Ectodermal cell (in vitro differentiated cells): ENCODE measurements around the gene ACSM3. TPM values are rescaled to one million over a fixed set of nuclear protein-coding genes. Genes with fewer than 3 reads are reported as not detected.
"Not testable (repeated sequence)": the region's sequence is repeated elsewhere in the genome, so short reads cannot be mapped to it uniquely, and the experiment has no call there.

Source experiments
- H3K27ac ChIP-seq: 2 replicates; pipeline ENCODE4 v1.7.0; 2013; ENCODE audit warnings: mild to moderate bottlenecking, low read depth, low read length; ENCODE audit not compliant: insufficient read depth, poor library complexity, severe bottlenecking
- H3K27me3 ChIP-seq: 2 replicates; pipeline ENCODE4 v1.7.0; 2013; ENCODE audit warnings: mild to moderate bottlenecking, low read length; ENCODE audit not compliant: insufficient read depth, control insufficient read depth, poor library complexity, severe bottlenecking
- H3K36me3 ChIP-seq: one replicate; pipeline ENCODE4 v1.7.0; 2013; ENCODE audit warnings: low read length; ENCODE audit not compliant: control insufficient read depth, insufficient read depth
- H3K4me1 ChIP-seq: one replicate; pipeline ENCODE4 v1.7.0; 2013; ENCODE audit warnings: low read length; ENCODE audit not compliant: control insufficient read depth, insufficient read depth
- H3K4me3 ChIP-seq: 2 replicates; pipeline ENCODE4 v1.7.0; 2013; ENCODE audit warnings: low read depth, low read length, control low read depth; ENCODE audit not compliant: insufficient read depth
- H3K9me3 ChIP-seq: 2 replicates; pipeline ENCODE4 v1.7.0; 2013; ENCODE audit warnings: mild to moderate bottlenecking, low read length, moderate library complexity; ENCODE audit not compliant: control insufficient read depth
- WGBS, 2 experiments: methylation state at CpG; one replicate each; pipeline ENCODE4 v1.1.7; 2013; ENCODE audit warnings: missing lambda C conversion rate in 2 of 2; 5-methylcytosine and 5-hydroxymethylcytosine counted together
- polyA plus RNA-seq, 4 experiments: library from polyadenylated mRNA; stranded (reverse); fragments of 50-300 nt; gene quantifications; one replicate each; pipeline ENCODE4 v1.2.3, GENCODE V29; 2013

The ACSM3 gene
- polyA plus RNA-seq (2013, experiment 1 of 4) = 4.7 TPM
- polyA plus RNA-seq (2013, experiment 2 of 4) = 6.0 TPM
- 3.6 TPM for polyA plus RNA-seq (2013, experiment 3 of 4)
- polyA plus RNA-seq (2013, experiment 4 of 4) = 4.2 TPM

DNA sequence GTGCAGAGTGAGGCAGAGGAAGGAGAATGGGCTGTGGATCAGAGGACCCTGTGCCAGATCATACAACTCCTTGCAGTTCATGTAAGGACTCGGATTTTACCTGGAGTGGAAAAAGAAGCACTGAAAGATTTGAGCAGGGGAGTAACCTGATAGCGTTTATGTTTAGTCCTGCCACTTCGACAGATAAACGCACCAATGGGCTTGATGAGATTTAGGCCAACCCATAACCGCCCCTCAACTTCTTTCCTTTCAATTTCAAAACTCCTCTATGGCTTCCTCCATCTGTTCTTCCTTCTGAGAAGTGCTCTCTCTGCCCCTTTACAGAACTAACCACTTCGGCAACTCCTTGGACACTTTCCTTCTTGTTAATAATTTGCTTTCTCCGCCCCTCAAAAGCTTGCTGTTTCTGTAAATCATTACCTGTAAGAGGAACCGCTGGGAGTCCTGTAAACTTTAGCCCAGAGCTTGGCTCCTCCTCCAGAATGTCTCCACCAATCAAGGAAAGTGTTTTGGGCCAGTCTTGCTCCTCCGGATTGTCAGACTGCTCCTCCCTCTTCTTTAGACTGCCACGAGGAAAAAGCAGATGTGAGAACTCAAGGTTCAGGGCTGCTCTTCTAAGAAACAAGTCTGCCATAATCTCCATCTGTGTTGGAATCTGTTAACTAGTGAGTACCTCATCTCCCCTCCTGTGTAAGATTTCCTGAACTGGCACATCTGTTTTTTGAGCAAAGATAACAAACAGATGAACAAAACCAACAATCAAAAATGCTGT lies at the start of gene ACSM3:
Gene ACSM3, plus strand, starts transcription at position 554 of the 772 bp plus-strand sequence. CDS start 6,021 bp downstream, outside the sequence.
- Histone ChIP-seq H3K4me1 (no peaks in the 10 kb centered on the region), H3K4me3 (no peak within 1 kb of the TSS)
- 46 to 50% methylated on average over 10 of the region's 10 CpGs for WGBS, 2 experiments

GRCh38 chr16:20717718-20718117 lies 46.1 kb upstream of the ACSM3 start:
- H3K36me3 ChIP-seq = not testable (repeated sequence)

More for the DNA sequence above, at the start of gene ACSM3:
- H3K27ac ChIP-seq = no peak within 1 kb of the TSS
- no peaks in the 10 kb centered on the region for H3K9me3 ChIP-seq
- no peaks in the 10 kb centered on the region for H3K36me3 ChIP-seq
- H3K27me3 ChIP-seq = no peaks in the 10 kb centered on the region

DNA sequence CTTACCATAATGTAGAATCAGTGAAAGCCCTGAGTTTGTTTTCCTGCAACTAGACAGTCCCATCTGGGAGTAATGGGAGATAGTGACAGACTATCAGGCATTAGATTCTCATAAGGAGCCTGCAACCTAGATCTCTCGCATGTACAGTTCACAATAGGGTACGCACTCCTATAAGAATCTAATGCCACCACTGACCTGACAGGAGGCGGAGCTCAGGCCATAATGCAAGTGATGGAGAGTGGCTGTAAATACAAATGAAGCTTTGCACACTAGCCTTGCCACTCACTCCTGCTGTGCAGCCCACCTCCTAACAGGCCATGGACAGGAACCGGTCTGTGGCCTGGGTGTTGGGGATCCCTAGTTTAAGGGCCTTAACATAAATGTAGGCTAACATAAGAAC lies 43.6 kb upstream of the ACSM3 start:
- WGBS, 2 experiments = 94 to 95% methylated on average over 4 of the region's 4 CpGs
- H3K9me3 ChIP-seq = no peaks in the 10 kb centered on the region
- H3K4me1 ChIP-seq = no peaks in the 10 kb centered on the region
- H3K36me3 ChIP-seq = no peaks in the 10 kb centered on the region
- no peak overlapping the region for H3K4me3 ChIP-seq
- no peaks in the 10 kb centered on the region for H3K27me3 ChIP-seq
- no peak overlapping the region for H3K27ac ChIP-seq

More at GRCh38 chr16:20717718-20718117, 46.1 kb upstream of the ACSM3 start:
- not testable (repeated sequence) for H3K4me3 ChIP-seq, H3K9me3 ChIP-seq, H3K4me1 ChIP-seq, H3K27me3 ChIP-seq, H3K27ac ChIP-seq

- no peak overlapping the region for H3K4me3 ChIP-seq
- no peaks in the 10 kb centered on the region for H3K4me1 ChIP-seq
- no peaks in the 10 kb centered on the region for H3K27me3 ChIP-seq
- H3K36me3 ChIP-seq = no peaks in the 10 kb centered on the region
- no peak overlapping the region for H3K27ac ChIP-seq
- no peaks in the 10 kb centered on the region for H3K9me3 ChIP-seq
Measured at GRCh38 chr16:20726661-20727060, 37.2 kb upstream of the ACSM3 start.

DNA sequence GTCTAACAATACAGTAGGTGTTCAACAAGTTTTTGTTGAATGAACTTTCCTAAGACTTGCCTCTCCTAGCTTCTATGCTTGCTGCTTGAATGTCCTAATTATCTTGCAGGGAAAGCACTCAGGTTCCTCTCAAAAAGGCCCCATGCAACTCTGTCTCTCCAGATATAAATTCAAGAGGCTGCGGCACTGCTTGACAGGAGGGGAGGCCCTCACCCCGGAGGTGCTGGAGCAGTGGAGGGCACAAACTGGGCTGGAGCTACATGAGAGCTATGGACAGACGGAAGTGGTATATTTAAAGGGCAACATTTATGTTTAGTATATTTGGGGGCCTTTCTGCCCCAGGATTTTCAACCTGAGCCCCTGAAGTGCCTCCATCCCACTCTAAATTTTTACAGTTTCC lies 36.6 kb upstream of the ACSM3 start:
- Histone ChIP-seq H3K27me3 (no peaks in the 10 kb centered on the region), H3K9me3 (no peaks in the 10 kb centered on the region), H3K4me1 (no peaks in the 10 kb centered on the region), H3K27ac (no peak overlapping the region), H3K36me3 (no peaks in the 10 kb centered on the region), H3K4me3 (no peak overlapping the region)
- 73 to 85% methylated on average over 3 of the region's 3 CpGs for WGBS, 2 experiments

DNA sequence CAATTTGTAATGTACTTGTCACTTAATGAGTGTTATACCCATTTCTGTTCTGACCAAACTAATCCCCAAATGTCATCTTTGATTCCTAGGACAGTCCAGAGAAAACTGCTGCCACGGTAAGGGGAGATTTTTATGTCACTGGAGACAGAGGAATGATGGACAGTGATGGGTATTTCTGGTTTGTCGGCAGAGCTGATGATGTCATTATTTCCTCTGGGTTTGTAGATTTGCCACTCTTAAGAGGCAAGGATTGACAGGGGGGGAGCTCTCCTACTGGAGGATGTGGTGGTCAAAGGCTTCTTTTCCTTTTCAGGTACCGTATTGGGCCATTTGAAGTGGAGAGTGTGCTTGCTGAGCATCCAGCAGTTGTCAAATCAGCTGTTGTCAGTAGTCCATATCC lies 34.7 kb upstream of the ACSM3 start:
- Histone ChIP-seq H3K4me1 (no peaks in the 10 kb centered on the region), H3K9me3 (no peaks in the 10 kb centered on the region), H3K27ac (no peak overlapping the region), H3K36me3 (no peaks in the 10 kb centered on the region), H3K27me3 (no peaks in the 10 kb centered on the region), H3K4me3 (no peak overlapping the region)
- WGBS, 2 experiments = 87 to 90% methylated on average over 3 of the region's 3 CpGs

DNA sequence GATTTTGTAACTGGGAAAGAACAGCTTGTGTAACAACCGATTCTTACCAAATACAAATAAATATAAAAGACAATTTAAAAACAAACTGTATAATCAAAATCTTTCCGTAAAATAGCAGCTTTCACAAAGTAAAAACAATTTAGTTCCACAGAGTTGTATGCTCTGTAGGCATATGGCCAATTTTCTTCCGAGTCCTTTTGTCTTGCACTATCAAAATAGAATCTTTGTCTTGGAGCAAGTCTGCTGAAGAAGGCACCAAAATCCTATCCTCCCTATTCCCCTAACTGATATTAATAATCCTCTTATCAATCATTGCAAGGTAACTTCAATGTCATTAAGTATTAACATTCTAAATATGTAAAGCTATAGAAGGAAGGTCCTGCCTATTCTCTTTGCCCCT lies 29.8 kb upstream of the ACSM3 start:
- no peaks in the 10 kb centered on the region for H3K9me3 ChIP-seq
- H3K27ac ChIP-seq = no peak overlapping the region
- H3K4me3 ChIP-seq = no peak overlapping the region
- H3K27me3 ChIP-seq = no peaks in the 10 kb centered on the region
- H3K36me3 ChIP-seq = peaks cover 23% of the 10 kb centered on the region
- no peaks in the 10 kb centered on the region for H3K4me1 ChIP-seq
- WGBS, 2 experiments = 96 to 98% methylated on average over 3 of the region's 3 CpGs

GRCh38 chr16:20734782-20735181 lies 29.0 kb upstream of the ACSM3 start:
- no peaks in the 10 kb centered on the region for H3K9me3 ChIP-seq
- no peaks in the 10 kb centered on the region for H3K27me3 ChIP-seq
- 92 to 94% methylated on average over 3 of the region's 3 CpGs for WGBS, 2 experiments
- peaks cover 23% of the 10 kb centered on the region for H3K36me3 ChIP-seq
- H3K27ac ChIP-seq = no peak overlapping the region
- no peaks in the 10 kb centered on the region for H3K4me1 ChIP-seq
- no peak overlapping the region for H3K4me3 ChIP-seq

- Histone ChIP-seq H3K27ac (no peak overlapping the region), H3K4me3 (no peak overlapping the region), H3K27me3 (no peaks in the 10 kb centered on the region), H3K4me1 (no peaks in the 10 kb centered on the region), H3K36me3 (peaks cover 23% of the 10 kb centered on the region), H3K9me3 (no peaks in the 10 kb centered on the region)
- 83 to 100% methylated on average over 1 of the region's 1 CpG for WGBS, 2 experiments
Measured at GRCh38 chr16:20735490-20735889, 28.3 kb upstream of the ACSM3 start.

DNA sequence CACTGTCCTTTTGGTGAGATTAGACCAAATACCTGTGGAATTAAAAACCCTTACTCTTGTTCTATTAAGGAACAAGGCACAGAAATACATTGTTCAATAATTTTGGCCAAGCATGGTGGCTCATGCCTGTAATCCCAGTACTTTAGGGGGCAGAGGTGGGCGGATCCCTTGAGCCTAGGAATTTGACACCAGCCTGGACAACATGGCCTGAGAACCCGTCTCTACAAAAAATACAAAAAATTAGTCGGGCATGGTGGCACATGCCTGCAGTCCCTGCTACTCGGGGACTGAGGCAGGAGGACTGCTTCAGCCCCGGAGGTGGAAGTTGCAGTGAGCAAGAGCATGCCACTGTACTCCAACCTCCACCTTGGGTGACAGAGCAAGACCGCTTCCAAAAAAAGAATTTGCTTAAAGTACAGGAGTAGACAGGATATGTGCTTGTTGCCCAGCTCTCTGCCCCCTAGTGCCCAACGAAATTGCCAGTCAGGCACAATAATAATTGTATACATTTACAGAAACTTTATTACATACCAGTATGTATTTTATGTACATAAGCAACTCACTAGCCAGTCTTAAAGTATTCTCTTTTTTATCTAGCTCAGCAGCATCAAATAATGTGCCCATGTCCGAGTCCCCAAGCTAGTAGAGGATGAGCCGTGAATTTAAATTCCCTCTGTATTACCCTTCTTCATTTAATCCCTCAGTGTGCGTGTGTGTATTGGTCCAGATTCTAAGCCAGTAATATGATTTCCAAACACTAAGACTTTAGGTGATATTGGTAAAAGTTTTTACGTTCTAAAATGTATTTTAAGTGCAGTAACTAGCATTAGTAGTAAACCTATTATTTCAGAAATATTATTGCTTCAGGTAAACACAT lies 23.6 kb upstream of the ACSM3 start:
- no peaks in the 10 kb centered on the region for H3K27me3 ChIP-seq
- H3K4me1 ChIP-seq = no peaks in the 10 kb centered on the region
- peaks cover 23% of the 10 kb centered on the region for H3K36me3 ChIP-seq
- no peak overlapping the region for H3K27ac ChIP-seq
- H3K9me3 ChIP-seq = no peaks in the 10 kb centered on the region
- peak overlapping the region; percentile 92 for H3K4me3 ChIP-seq
- WGBS, 2 experiments = 83 to 89% methylated on average over 8 to 11 of the region's 11 CpGs
